ENCODE data around the gene CBX8.

CBX8 gene

GRCh38 chr17:79829457-79829856 is 32.6 kb upstream of the CBX8 start:
- H3K9me3 Mint-ChIP-seq, result no peaks in the 10 kb centered on the region
- peaks cover 8% of the 10 kb centered on the region for H3K36me3 Mint-ChIP-seq (ENCODE audit: low read depth)
- H3K4me3 Mint-ChIP-seq, result no peak overlapping the region
- peaks cover 19% of the 10 kb centered on the region for H3K4me1 Mint-ChIP-seq (ENCODE audit: low read depth)
- peaks cover 8% of the 10 kb centered on the region for H3K27me3 Mint-ChIP-seq
- no peak overlapping the region for H3K27ac Mint-ChIP-seq

- Mint-ChIP-seq H3K4me3 (no peak overlapping the region), H3K27ac (no peak overlapping the region), H3K9me3 (no peaks in the 10 kb centered on the region), H3K27me3 (peaks cover 11% of the 10 kb centered on the region), H3K4me1 (ENCODE audit: low read depth) (peaks cover 19% of the 10 kb centered on the region), H3K36me3 (ENCODE audit: low read depth) (peaks cover 7% of the 10 kb centered on the region)
Observed at GRCh38 chr17:79829004-79829403, 32.1 kb upstream of the CBX8 start.

GRCh38 chr17:79826841-79827578 is 30.1 kb upstream of the CBX8 start:
- H3K27me3 Mint-ChIP-seq, result peaks cover 17% of the 10 kb centered on the region
- H3K27ac Mint-ChIP-seq, result no peak overlapping the region
- H3K4me3 Mint-ChIP-seq, result no peak overlapping the region
- peaks cover 12% of the 10 kb centered on the region for H3K4me1 Mint-ChIP-seq (ENCODE audit: low read depth)
- H3K36me3 Mint-ChIP-seq (ENCODE audit: low read depth), result no peaks in the 10 kb centered on the region
- no peaks in the 10 kb centered on the region for H3K9me3 Mint-ChIP-seq

GRCh38 chr17:79826204-79826680 is 29.4 kb upstream of the CBX8 start:
- Mint-ChIP-seq H3K27me3 (peaks cover 18% of the 10 kb centered on the region), H3K27ac (no peak overlapping the region), H3K9me3 (no peaks in the 10 kb centered on the region), H3K36me3 (ENCODE audit: low read depth) (no peaks in the 10 kb centered on the region), H3K4me3 (no peak overlapping the region), H3K4me1 (ENCODE audit: low read depth) (peaks cover 8% of the 10 kb centered on the region)

GRCh38 chr17:79825580-79825921 is 28.7 kb upstream of the CBX8 start:
- no peaks in the 10 kb centered on the region for H3K9me3 Mint-ChIP-seq
- peaks cover 24% of the 10 kb centered on the region for H3K27me3 Mint-ChIP-seq
- H3K36me3 Mint-ChIP-seq (ENCODE audit: low read depth), result no peaks in the 10 kb centered on the region
- no peak overlapping the region for H3K27ac Mint-ChIP-seq
- H3K4me1 Mint-ChIP-seq (ENCODE audit: low read depth), result peaks cover 8% of the 10 kb centered on the region
- no peak overlapping the region for H3K4me3 Mint-ChIP-seq

- H3K4me1 Mint-ChIP-seq (ENCODE audit: low read depth), result peaks cover 8% of the 10 kb centered on the region
Observed at GRCh38 chr17:79824893-79825579, 28.2 kb upstream of the CBX8 start.

GRCh38 chr17:79824234-79824633 is 27.4 kb upstream of the CBX8 start:
- no peaks in the 10 kb centered on the region for H3K9me3 Mint-ChIP-seq
- no peak overlapping the region for H3K4me3 Mint-ChIP-seq
- no peak overlapping the region for H3K27ac Mint-ChIP-seq
- peaks cover 34% of the 10 kb centered on the region for H3K27me3 Mint-ChIP-seq
- peaks cover 8% of the 10 kb centered on the region for H3K4me1 Mint-ChIP-seq (ENCODE audit: low read depth)
- no peaks in the 10 kb centered on the region for H3K36me3 Mint-ChIP-seq (ENCODE audit: low read depth)

More at GRCh38 chr17:79824893-79825579, 28.2 kb upstream of the CBX8 start:
- H3K4me3 Mint-ChIP-seq, result no peak overlapping the region
- no peaks in the 10 kb centered on the region for H3K36me3 Mint-ChIP-seq (ENCODE audit: low read depth)
- H3K27me3 Mint-ChIP-seq, result peaks cover 30% of the 10 kb centered on the region
- H3K9me3 Mint-ChIP-seq, result no peaks in the 10 kb centered on the region
- H3K27ac Mint-ChIP-seq, result no peak overlapping the region

GRCh38 chr17:79822583-79823124 is 25.8 kb upstream of the CBX8 start:
- Mint-ChIP-seq H3K4me1 (ENCODE audit: low read depth) (peaks cover 8% of the 10 kb centered on the region), H3K4me3 (no peak overlapping the region), H3K27me3 (peaks cover 36% of the 10 kb centered on the region), H3K27ac (no peak overlapping the region), H3K36me3 (ENCODE audit: low read depth) (no peaks in the 10 kb centered on the region), H3K9me3 (no peaks in the 10 kb centered on the region)

- Mint-ChIP-seq H3K4me1 (ENCODE audit: low read depth) (peaks cover 6% of the 10 kb centered on the region), H3K4me3 (no peak overlapping the region), H3K27me3 (peaks cover 43% of the 10 kb centered on the region), H3K9me3 (no peaks in the 10 kb centered on the region), H3K36me3 (ENCODE audit: low read depth) (no peaks in the 10 kb centered on the region), H3K27ac (no peak overlapping the region)
Observed at GRCh38 chr17:79821331-79822095, 24.6 kb upstream of the CBX8 start.

- no peak overlapping the region for H3K4me3 Mint-ChIP-seq
- H3K36me3 Mint-ChIP-seq (ENCODE audit: low read depth), result no peaks in the 10 kb centered on the region
- H3K27ac Mint-ChIP-seq, result no peak overlapping the region
- H3K9me3 Mint-ChIP-seq, result no peaks in the 10 kb centered on the region
- peaks cover 3% of the 10 kb centered on the region for H3K4me1 Mint-ChIP-seq (ENCODE audit: low read depth)
- H3K27me3 Mint-ChIP-seq, result peaks cover 46% of the 10 kb centered on the region
Observed at GRCh38 chr17:79820959-79821330, 24.1 kb upstream of the CBX8 start.

GRCh38 chr17:79819534-79820276 is 22.8 kb upstream of the CBX8 start:
- no peak overlapping the region for H3K27ac Mint-ChIP-seq
- peaks cover 4% of the 10 kb centered on the region for H3K4me1 Mint-ChIP-seq (ENCODE audit: low read depth)
- H3K27me3 Mint-ChIP-seq, result peaks cover 48% of the 10 kb centered on the region
- H3K36me3 Mint-ChIP-seq (ENCODE audit: low read depth), result no peaks in the 10 kb centered on the region
- H3K9me3 Mint-ChIP-seq, result no peaks in the 10 kb centered on the region
- no peak overlapping the region for H3K4me3 Mint-ChIP-seq

- H3K9me3 Mint-ChIP-seq, result no peaks in the 10 kb centered on the region
- peaks cover 48% of the 10 kb centered on the region for H3K27me3 Mint-ChIP-seq
- no peak overlapping the region for H3K27ac Mint-ChIP-seq
- no peak overlapping the region for H3K4me3 Mint-ChIP-seq
- H3K36me3 Mint-ChIP-seq (ENCODE audit: low read depth), result no peaks in the 10 kb centered on the region
- peaks cover 9% of the 10 kb centered on the region for H3K4me1 Mint-ChIP-seq (ENCODE audit: low read depth)
Observed at GRCh38 chr17:79819085-79819484, 22.2 kb upstream of the CBX8 start.

GRCh38 chr17:79818026-79818758 is 21.3 kb upstream of the CBX8 start:
- Mint-ChIP-seq H3K27ac (no peak overlapping the region), H3K4me1 (ENCODE audit: low read depth) (peaks cover 10% of the 10 kb centered on the region), H3K36me3 (ENCODE audit: low read depth) (no peaks in the 10 kb centered on the region), H3K4me3 (no peak overlapping the region), H3K9me3 (no peaks in the 10 kb centered on the region), H3K27me3 (peaks cover 48% of the 10 kb centered on the region)

All from stimulated activated naive CD8-positive, alpha-beta T cell treated with anti-CD3 and anti-CD28 coated beads, Interleukin-15, Interleukin-2, amounts not matched to agents 100 ng/mL and 50 ng/mL, for 24 hours (primary cell).